Mesodermal cell (in vitro differentiated cells): ENCODE results near the gene EGLN1.
"Not testable (repeated sequence)": the region's sequence is repeated elsewhere in the genome, so short reads cannot be mapped to it uniquely, and the experiment has no call there.

Source experiments
- H3K27ac ChIP-seq: 2 replicates; pipeline ENCODE4 v1.7.0; 2013; ENCODE audit warnings: mild to moderate bottlenecking, low read depth, low read length, moderate library complexity; ENCODE audit not compliant: severe bottlenecking
- H3K36me3 ChIP-seq: 2 replicates; pipeline ENCODE4 v1.7.1; 2013; ENCODE audit warnings: mild to moderate bottlenecking, low read length, moderate library complexity; ENCODE audit not compliant: control insufficient read depth, insufficient read depth
- H3K4me1 ChIP-seq: one replicate; pipeline ENCODE4 v1.7.1; 2013; ENCODE audit warnings: mild to moderate bottlenecking, low read length; ENCODE audit not compliant: insufficient read depth, control insufficient read depth, poor library complexity, severe bottlenecking
- H3K4me3 ChIP-seq: 2 replicates; pipeline ENCODE4 v1.7.0; 2013; ENCODE audit warnings: low read length, control low read depth, mild to moderate bottlenecking; ENCODE audit not compliant: insufficient read depth, poor library complexity, severe bottlenecking; ENCODE audit errors: extremely low read depth
- H3K9me3 ChIP-seq: 2 replicates; pipeline ENCODE4 v1.7.1; 2013; ENCODE audit warnings: mild to moderate bottlenecking, low read length, moderate library complexity; ENCODE audit not compliant: control insufficient read depth
- WGBS, 2 experiments: methylation state at CpG; one replicate each; pipeline ENCODE4 v1.1.5; 2013; ENCODE audit warnings: missing lambda C conversion rate in 2 of 2; ENCODE audit not compliant: insufficient coverage in 2 of 2; 5-methylcytosine and 5-hydroxymethylcytosine counted together

The EGLN1 gene

DNA sequence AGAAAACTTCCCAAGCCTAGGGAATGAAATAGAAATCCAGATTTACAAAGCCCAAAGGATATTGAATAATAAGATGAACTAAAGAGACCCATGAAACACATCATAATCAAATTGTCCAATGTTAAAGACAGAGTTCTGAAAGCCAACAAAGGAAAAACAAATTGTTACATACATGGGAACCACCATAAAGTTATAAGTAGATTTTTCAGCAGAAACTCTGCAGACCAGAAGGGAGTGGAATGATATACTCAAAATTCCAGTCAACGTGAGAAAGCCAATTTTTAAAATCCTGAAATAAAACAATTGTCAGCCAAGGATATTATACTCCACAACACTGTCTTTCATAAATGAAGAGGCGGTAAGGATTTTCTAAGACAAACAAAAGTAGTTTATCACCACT is 22.0 kb upstream of the EGLN1 start:
- H3K36me3 ChIP-seq = no peaks in the 10 kb centered on the region
- no peak overlapping the region for H3K4me3 ChIP-seq
- no peaks in the 10 kb centered on the region for H3K9me3 ChIP-seq
- WGBS, 2 experiments = no CpG with 5 or more reads among the region's 2 CpGs
- H3K27ac ChIP-seq = no peak overlapping the region
- no peaks in the 10 kb centered on the region for H3K4me1 ChIP-seq

DNA sequence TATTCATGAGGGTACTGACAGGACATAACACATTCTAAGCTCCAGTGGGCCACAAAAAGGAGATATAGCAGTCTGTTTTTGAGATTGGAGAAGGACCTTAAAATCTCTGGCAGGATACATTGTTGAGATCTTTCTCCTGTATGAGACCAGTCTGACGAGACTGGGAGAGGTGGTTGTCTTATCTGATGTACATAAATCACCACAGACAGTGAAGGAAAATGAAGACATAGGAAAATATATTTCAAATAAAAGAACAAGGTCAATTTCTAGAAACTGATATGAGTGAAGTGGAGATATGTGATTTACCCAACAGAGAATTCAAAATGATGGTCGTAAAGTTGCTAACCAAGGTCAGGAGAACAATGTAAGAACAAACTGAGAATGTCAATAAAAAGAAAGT is 21.3 kb upstream of the EGLN1 start:
- no peak overlapping the region for H3K4me3 ChIP-seq
- no CpG with 5 or more reads among the region's 2 CpGs for WGBS, 2 experiments
- H3K9me3 ChIP-seq = no peaks in the 10 kb centered on the region

DNA sequence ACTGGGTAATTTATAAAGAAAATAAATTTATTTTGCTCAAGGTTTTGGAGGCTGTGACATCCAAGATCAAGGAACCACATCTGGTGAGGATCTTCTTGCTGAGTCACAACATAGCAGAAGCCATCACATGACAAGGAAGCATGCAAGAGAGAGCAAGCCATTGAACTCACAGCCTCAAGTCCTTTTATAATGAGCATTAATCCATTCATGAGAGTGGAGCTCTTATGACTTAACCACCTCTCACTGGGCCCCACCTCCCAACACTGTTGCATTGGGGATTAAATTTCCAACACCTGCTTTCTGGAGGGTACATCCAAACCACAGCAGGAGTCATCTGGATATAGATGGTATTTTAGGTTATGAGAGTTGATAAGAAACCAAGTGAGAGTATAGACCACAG is 20.6 kb upstream of the EGLN1 start:
- no peaks in the 10 kb centered on the region for H3K4me1 ChIP-seq
- no peaks in the 10 kb centered on the region for H3K36me3 ChIP-seq
- H3K4me3 ChIP-seq = no peak overlapping the region
- H3K9me3 ChIP-seq = no peaks in the 10 kb centered on the region
- H3K27ac ChIP-seq = no peak overlapping the region

More for the DNA sequence above, 21.3 kb upstream of the EGLN1 start:
- H3K27ac ChIP-seq = no peak overlapping the region
- no peaks in the 10 kb centered on the region for H3K4me1 ChIP-seq
- H3K36me3 ChIP-seq = no peaks in the 10 kb centered on the region

DNA sequence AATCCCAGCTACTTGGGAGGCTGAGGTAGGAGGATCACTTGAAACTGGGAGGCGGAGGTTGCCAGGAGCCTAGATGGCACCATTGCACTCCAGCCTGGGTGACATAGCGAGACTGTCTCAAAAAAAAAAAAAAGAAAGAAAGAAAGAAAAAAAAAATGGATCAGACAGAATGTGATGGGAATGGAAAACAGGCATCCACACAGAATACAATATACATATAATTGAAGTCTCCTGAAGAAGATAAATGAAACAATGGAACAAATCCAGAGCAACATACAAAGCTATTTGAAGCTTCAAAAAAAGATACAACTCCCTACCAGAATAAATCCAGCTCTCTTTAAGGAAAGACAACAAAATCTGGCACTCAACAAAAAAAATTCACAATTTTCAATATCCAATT is 10.9 kb upstream of the EGLN1 start:
- H3K4me3 ChIP-seq = no peak overlapping the region
- 83 to 100% methylated on average over 1 of the region's 2 CpGs for WGBS, 2 experiments
- no peak overlapping the region for H3K27ac ChIP-seq

DNA sequence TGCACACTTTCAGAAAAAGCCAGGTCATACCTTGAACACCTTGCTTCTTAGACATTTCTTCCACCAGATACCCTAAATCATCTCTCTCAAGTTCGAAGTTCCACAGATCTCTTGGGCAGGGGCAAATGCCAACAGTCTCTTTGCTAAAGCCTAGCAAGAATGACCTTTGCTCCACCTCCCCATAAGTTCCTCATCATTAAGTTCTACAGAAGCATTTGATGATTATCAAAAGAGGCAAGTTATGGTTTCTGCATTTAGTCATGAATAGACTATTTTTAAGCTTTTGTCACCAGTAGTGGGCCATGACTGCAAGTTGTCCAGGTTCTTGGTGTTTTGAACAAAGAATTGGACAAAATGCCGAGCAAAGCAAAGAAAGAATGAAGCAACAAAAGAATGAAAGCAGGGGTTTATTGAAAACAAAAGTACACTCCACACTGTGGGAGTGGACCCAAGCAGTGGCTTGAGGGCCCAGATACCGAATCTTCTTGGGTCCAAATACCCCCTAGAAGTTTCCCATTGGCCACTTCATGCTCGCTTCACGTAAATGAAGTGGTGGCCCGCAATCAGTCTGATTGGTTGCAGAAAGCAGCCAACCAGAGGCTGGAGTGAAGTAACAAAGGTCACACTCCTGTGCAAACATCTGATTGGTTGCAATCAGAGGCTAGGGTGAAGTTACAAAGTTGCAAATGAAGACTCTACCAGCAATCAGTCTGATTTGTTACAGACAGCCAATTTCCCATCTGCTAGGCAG is 9.8 kb upstream of the EGLN1 start:
- H3K36me3 ChIP-seq = no peaks in the 10 kb centered on the region
- 88 to 95% methylated on average over 6 of the region's 6 CpGs for WGBS, 2 experiments
- no peaks in the 10 kb centered on the region for H3K9me3 ChIP-seq
- H3K4me3 ChIP-seq = no peak overlapping the region
- H3K4me1 ChIP-seq = no peaks in the 10 kb centered on the region
- H3K27ac ChIP-seq = no peak overlapping the region

More for the DNA sequence above, 10.9 kb upstream of the EGLN1 start:
- Histone ChIP-seq H3K36me3 (no peaks in the 10 kb centered on the region), H3K4me1 (no peaks in the 10 kb centered on the region), H3K9me3 (no peaks in the 10 kb centered on the region)

DNA sequence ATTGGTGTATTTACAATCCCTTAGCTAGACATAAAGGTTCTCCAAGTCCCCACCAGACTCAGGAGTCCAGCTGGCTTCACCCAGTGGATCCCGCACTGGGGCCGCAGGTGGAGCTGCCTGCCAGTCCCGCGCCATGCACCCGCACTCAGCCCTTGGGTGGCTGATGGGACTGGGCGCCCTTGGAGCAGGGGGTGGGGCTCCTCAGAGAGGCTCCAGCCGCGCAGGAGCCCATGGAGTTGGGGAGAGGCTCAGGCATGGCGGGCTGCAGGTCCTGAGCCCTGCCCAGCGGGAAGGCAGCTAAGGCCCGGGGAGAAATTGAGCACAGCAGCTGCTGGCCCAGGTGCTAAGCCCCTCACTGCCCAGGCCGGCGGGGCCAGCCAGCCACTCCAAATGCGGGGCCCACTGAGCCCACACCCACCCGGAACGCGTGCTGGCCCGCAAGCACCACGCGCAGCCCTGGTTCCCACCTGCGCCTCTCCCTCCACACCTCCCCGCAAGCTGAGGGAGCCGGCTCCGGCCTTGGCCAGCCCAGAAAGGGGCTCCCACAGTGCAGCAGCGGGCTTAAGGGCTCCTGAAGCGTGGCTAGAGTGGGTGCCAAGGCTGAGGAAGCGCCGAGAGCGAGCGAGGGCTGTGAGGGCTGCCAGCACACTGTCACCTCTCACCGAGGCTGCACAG is 8.7 kb upstream of the EGLN1 start:
- not testable (repeated sequence) for H3K27ac ChIP-seq, H3K4me3 ChIP-seq, H3K36me3 ChIP-seq, H3K4me1 ChIP-seq, H3K9me3 ChIP-seq
- 93 to 96% methylated on average over 14 to 22 of the region's 31 CpGs for WGBS, 2 experiments

DNA sequence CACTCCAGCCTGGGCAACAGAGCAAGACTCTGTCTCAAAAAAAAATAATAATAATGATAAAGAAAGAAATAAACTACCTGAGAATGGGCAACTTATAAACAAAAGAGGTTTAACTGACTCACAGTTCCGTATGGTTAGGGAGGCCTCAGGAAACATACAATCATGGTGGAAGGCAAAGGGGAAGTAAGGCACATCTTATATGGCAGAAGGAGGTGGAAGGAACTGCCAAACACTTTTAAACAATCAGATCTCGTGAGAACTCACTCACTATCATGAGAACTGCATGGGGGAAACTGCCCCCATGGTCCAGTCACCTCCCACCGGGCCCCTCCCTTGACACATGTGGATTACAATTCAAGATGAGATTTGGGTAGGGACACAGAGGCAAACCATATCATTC is 6.3 kb upstream of the EGLN1 start:
- Histone ChIP-seq H3K4me1 (peaks cover 8% of the 10 kb centered on the region), H3K27ac (no peak overlapping the region), H3K4me3 (no peak overlapping the region), H3K36me3 (no peaks in the 10 kb centered on the region), H3K9me3 (no peaks in the 10 kb centered on the region)
- 80 to 96% methylated on average over 1 to 3 of the region's 3 CpGs for WGBS, 2 experiments

DNA sequence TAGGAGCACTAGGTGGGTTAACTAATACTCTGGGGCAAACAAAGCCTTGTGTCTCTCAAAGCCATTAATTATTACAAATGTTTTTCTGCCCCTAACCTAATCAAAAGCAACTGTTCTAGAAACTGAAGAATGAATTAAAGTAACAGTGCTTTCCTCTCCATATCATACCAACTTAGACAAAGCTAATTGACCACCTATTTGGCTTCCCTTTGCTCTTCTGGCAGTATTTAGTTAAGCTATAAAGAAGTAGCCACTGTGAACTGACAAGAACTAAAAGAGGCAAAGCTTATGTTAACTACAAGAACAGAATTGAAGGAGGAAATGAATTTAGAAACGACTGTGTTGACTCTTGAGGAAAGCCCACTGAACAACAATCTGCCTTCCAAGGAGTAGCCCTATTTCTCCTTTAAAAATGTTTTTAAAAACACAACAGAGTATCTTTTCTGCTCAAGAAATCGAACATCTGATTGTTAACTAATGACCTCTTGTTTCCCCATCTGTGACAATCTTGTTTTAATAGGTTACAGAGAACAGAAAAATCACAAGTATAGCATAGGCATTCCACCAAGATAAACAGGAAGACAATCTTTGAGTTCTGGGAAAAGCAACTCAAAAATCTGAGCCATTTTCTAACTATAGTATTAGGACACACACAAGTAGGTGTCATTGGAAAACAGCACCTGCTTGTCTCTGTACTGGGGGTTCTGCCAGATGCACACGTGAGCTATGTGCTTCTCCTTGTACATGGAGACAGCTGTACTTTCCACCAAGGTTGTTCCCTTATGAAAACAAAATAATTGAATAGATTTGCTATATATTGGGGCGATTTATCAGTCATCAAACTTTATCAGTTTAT is 3.1 kb upstream of the EGLN1 start:
- WGBS, 2 experiments = 94% methylated on average over 2 of the region's 4 CpGs; no CpG with 5 or more reads in 1 of the 2 experiments

DNA sequence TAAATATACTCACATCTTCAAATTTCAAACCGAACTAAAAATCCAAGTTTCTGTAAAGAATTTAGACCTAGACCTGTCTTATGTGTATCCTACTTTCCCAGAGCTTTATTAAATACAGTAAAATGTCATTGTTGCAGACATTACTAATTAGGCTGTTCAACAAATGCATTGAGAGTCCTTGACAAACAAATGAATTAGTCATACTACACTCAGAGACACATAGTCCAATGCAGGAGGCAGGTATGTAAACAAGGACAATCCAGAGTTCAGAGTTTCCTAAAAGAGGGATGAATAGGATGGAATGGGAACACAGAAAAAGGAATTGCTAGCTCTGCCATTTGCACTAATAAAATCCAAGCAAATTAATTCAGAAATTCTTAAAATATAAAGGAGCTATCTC is 1.6 kb upstream of the EGLN1 start:
- no peaks in the 10 kb centered on the region for H3K36me3 ChIP-seq
- H3K4me3 ChIP-seq = no peak overlapping the region
- no peak overlapping the region for H3K27ac ChIP-seq
- H3K4me1 ChIP-seq = peaks cover 15% of the 10 kb centered on the region
- WGBS, 2 experiments = no CpG with 5 or more reads among the region's 1 CpG
- no peaks in the 10 kb centered on the region for H3K9me3 ChIP-seq

More for the DNA sequence above, 3.1 kb upstream of the EGLN1 start:
- Histone ChIP-seq H3K4me3 (no peak overlapping the region), H3K9me3 (no peaks in the 10 kb centered on the region), H3K36me3 (no peaks in the 10 kb centered on the region), H3K27ac (no peak overlapping the region), H3K4me1 (peaks cover 14% of the 10 kb centered on the region)

DNA sequence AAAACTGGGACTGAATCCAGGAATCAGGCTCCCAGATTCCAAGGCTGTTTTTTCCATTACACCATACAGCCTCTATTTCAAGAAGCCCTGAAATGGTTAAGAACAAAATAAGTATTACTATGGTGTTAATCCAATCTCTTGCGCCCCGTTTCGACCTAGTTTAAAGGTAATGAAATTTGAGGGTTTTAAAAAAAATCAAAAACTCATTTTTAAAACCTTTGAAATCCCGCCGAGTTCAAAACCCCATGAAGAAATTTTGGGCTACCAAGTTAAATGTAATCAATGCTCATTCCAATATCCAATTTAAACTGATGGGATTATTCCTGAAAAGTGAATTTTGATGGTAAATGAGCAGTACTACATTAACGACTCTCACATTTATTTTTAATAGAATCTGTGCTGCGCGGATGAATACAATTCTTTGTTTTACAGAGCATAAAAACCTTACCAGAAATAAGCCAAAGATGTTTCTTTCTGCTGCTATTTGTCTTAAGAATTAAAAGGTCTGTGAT is 767 bp upstream of the EGLN1 start:
- H3K27ac ChIP-seq = peak overlapping the region; percentile 86

More for the DNA sequence above, 767 bp upstream of the EGLN1 start:
- H3K36me3 ChIP-seq = no peaks in the 10 kb centered on the region
- H3K9me3 ChIP-seq = no peaks in the 10 kb centered on the region
- H3K4me3 ChIP-seq = peak overlapping the region; percentile 73
- no CpG with 5 or more reads among the region's 8 CpGs for WGBS, 2 experiments
- peaks cover 23% of the 10 kb centered on the region for H3K4me1 ChIP-seq
